Uterus (tissue), 2 donors: ENCODE results near the gene TMEM128.
"Not testable (repeated sequence)": the region's sequence is repeated elsewhere in the genome, so short reads cannot be mapped to it uniquely, and the experiment has no call there.

Experiments used
- CTCF ChIP-seq, 4 experiments: fragments of 200-600 bp in 2 of 4; fragments of 450-650 bp in 2 of 4; sonication (generic) in 2 of 4; IDR thresholded peaks; one replicate each; pipeline ENCODE4 v1.5.1; 2016 to 2019; ENCODE audit warnings: antibody characterized with exemption in 4 of 4, mild to moderate bottlenecking in 2 of 4, moderate library complexity in 1 of 4
- POLR2A ChIP-seq, 2 donors: fragments of 450-650 bp; IDR thresholded peaks; one replicate each; pipeline ENCODE4 v1.6.1; 2016; ENCODE audit warnings: antibody characterized with exemption in 2 of 2, mild to moderate bottlenecking in 1 of 2, moderate library complexity in 1 of 2

GRCh38 chr4:4213674-4214073 is 34.3 kb downstream of the TMEM128 start:
- TF ChIP-seq CTCF, POLR2A (IDR thresholded peaks at IDR 0.05): not testable (repeated sequence)
